COLO668 (cell line): ENCODE measurements around the gene PIM1.
"Not testable (repeated sequence)": the region's sequence is repeated elsewhere in the genome, so short reads cannot be mapped to it uniquely, and the experiment has no call there.

ENCODE experiments used
- DNase-seq: peaks from one replicate; lab custom pipeline; 2025; ENCODE audit not compliant: unreplicated experiment; lab: John Stamatoyannopoulos, UW

The PIM1 gene

GRCh38 chr6:37169496-37170272, at the start of gene PIM1:
TSS of gene PIM1 (plus strand) at chr6:37170152. CDS start at chr6:37170576, 424 bp downstream.
- peak; percentile 95 for DNase-seq

GRCh38 chr6:37121556-37121955, 48.4 kb upstream of the PIM1 start:
- no peak for DNase-seq

DNA sequence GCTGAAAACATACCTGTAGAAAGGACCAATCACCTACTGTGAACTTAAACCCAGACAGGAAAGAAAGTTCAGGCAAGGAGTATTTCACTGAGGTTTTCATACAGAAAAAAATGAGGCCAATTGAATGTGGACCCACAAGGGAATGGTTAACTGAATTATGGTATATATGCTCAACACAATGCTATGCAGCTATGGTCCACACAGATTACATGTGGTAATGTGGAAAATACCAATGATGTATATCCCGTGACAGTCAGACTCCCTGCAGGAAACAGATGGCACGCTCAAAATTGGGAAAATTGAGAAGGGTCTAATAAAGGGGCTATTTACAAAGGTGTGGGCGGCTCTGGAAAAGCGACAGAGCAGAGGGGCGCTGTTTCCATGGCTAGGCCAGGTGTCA, 47.1 kb upstream of the PIM1 start:
- no peak for DNase-seq

- no peak for DNase-seq
Measured at GRCh38 chr6:37123957-37124729, 45.8 kb upstream of the PIM1 start.

GRCh38 chr6:37125774-37126492, 44.0 kb upstream of the PIM1 start:
- no peak for DNase-seq

DNA sequence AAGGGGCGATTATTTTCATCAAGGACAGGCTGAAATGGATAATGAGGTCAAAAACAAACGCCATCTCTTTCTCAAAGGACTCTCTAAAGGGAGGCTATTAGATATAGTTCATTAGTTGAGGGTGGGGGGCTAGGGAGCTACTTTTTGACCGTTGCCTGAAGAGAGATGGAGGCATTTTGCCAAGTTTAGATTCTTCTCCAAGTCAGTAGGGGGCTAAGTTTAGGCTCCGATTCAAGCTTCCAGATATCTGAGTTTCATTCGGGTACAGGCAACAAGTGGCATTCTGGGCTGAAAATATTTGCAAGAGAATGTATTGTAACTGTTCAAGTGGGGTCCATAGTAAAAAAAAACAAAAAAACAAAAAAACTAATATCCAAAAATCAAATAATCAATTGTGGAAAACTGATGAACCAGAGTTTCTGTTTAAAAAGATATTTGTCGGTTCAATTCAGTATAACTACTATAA, 43.4 kb upstream of the PIM1 start:
- no peak for DNase-seq

GRCh38 chr6:37126961-37127616, 42.9 kb upstream of the PIM1 start:
- no peak for DNase-seq

GRCh38 chr6:37127961-37128862, 41.7 kb upstream of the PIM1 start:
- DNase-seq: no peak

GRCh38 chr6:37128863-37129443, 41.0 kb upstream of the PIM1 start:
- DNase-seq: not testable (repeated sequence)

GRCh38 chr6:37129566-37129965, 40.4 kb upstream of the PIM1 start:
- DNase-seq: no peak

DNA sequence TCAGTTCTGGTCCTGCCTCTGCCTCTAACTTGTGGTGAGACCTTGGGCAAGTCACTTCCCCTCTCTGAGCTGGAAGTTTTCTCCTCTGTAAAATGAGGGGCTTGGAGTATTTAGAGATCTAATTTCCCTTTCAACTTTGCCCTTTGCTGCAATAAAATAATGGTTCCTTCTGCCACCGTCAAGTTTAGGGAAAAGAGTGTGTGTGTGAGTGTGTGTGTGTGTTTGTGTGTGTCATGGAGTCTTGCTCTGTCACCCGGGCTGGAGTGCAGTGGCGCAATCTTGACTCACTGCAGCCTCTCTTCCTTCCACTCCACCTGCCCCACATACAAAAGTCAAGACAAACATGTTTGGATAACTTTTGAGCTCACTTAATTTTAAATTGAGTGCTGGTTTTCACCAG, 39.2 kb upstream of the PIM1 start:
- DNase-seq: no peak

DNA sequence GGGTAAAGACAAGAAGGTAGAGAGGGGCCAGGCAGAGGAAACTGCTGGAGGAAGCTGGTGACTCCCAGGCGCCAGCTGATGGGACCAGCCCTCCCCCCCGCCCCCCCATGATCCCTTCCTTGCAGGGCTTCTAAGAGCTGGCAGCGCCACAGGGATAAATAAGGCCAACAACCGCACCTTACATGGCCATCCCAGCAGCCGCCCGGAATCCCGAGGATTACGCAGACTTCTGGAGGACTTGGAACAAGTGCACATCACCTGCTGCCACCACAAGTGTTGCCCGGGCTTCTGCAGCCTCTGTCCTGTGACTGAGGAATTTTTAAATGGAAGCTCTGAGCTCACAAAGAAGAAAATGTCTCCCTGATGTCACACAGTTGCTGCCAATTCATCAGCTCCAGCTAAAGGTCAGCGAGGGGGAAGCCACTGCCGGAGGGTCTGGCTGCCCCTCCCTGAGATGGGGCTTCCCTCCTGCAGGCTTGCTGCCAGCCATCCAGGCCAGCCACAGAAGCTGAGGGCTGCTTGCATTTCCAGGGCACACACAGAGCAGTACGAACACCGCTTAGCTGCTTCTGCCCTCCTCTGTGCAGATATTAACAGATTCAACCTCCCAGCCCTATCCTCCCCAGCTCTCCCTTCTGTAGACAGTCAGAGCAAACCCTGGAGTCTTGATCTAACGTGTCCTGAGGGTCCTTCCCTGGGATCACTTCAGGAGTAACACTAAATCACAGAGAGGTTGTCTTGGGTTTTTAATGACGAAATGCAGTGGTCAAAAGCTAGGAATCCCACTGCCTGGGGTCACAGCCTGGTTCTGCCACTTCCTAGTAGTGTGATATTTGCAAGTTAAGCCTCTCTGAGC, 38.6 kb upstream of the PIM1 start:
- DNase-seq: no peak

DNA sequence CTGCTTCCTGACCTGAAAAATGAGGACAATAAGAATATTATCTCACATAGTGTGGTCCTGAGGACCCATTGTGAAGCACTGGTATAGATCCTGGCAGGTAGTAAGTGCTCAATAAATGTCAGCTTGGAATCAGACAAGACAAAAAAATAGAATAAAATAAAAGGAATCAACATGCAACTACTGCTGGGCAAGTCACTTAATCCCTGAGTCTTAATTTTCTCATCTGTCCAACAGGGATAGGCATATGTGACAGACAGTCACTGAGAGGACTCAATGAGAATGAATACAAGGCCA, 38.0 kb upstream of the PIM1 start:
- no peak for DNase-seq

DNA sequence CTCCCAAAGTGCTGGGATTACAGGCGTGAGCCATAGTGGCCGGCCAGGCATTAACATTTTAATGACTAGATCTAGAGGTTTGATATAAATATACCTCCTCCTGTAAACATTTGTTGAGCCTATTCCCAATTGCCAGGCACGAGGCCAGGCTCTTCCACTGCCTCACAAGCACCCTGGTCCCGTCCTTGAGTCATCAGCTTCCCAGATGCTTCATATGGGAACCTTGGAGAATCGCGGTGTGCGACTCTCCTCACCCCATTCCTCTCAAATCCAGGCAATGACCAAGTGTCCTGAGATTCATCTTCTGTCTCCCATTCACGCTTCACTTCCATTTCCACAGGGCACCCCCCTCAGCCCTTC, 35.9 kb upstream of the PIM1 start:
- no peak for DNase-seq

DNA sequence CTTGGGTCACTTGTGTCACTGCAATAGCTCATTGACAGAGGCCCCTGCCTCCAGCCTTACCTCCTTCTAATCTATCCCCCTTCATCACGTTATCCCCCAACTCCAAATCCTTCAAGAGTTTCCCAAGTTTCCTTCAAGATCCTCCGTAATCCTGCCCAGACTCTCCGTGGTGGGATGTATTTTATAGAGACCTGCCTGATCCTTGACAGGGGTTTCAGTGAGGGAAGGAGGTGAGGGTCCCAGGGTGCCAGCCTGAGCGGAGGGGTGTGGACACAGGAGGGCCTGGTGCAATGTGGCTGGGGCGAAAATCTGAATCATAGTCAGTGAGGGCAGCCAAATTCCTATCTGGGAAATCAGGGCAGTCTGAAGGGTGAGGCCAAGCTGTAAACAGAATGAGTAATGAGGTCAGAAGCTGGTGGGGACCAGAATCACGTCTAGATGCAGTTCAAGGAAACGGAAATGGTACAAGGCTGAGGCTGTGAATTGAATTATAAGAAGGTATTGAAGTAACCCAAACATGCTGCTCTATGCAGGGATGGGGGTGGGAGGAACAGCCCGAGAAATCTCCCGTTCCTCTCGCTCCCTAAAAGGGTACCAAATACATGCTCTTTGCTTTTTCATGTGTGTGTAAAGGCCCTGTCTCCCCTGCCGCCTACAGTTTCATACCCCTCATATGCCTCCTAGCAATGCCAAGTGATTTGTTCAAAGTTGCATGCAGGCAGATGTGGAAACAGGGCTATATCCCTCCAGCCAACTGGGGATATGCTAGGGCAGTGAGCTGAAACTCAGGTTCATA, 35.4 kb upstream of the PIM1 start:
- DNase-seq: no peak

GRCh38 chr6:37135835-37136694, 33.9 kb upstream of the PIM1 start:
- DNase-seq: no peak

- DNase-seq: no peak
Measured at GRCh38 chr6:37136821-37137200, 33.1 kb upstream of the PIM1 start.
